MCF 10A (cell line): Measurements from ENCODE around the gene SCUBE1. TPM values are rescaled to one million over a fixed set of nuclear protein-coding genes. Genes with fewer than 3 reads are reported as not detected.

Experiments used
- BruUV-seq: library from RNA; stranded (reverse); fragments of 400-500 nt; replicated peaks from 2 replicates; lab custom pipeline; 2021; lab: Mats Ljungman, UMichigan
- CTCF ChIA-PET: fragments of 300-600 bp; sonication (Branson Sonifier 250); formaldehyde crosslinking; extraction: SDS; loops from one replicate; lab custom pipeline; 2021; ENCODE audit warnings: antibody characterized with exemption, inconsistent platforms; lab: Yijun Ruan, JAX
- POLR2A ChIA-PET: fragments of 300-600, 350-650 bp; sonication (Branson Sonifier 250); formaldehyde crosslinking; extraction: SDS; loops from one replicate; lab custom pipeline; 2020; ENCODE audit warnings: antibody characterized with exemption, inconsistent platforms; lab: Yijun Ruan, JAX
- DNase-seq: peaks from one replicate; pipeline ENCODE4 v3.0.0-alpha.2; 2018; ENCODE audit not compliant: unreplicated experiment
- H3K27ac Mint-ChIP-seq: one replicate; pipeline ENCODE4 v1.8.0; 2022; ENCODE audit warnings: mild to moderate bottlenecking, low read depth, mixed read lengths; ENCODE audit not compliant: unreplicated experiment
- H3K27me3 Mint-ChIP-seq: one replicate; pipeline ENCODE4 v1.8.0; 2022; ENCODE audit warnings: mixed read lengths; ENCODE audit not compliant: insufficient read depth, unreplicated experiment
- H3K36me3 Mint-ChIP-seq: one replicate; pipeline ENCODE4 v1.8.0; 2022; ENCODE audit warnings: mild to moderate bottlenecking, moderate library complexity, mixed read lengths; ENCODE audit not compliant: insufficient read depth, unreplicated experiment
- H3K4me1 Mint-ChIP-seq: one replicate; pipeline ENCODE4 v1.8.0; 2022; ENCODE audit warnings: mixed read lengths; ENCODE audit not compliant: insufficient read depth, unreplicated experiment
- H3K4me3 Mint-ChIP-seq: one replicate; pipeline ENCODE4 v1.8.0; 2022; ENCODE audit warnings: mild to moderate bottlenecking, moderate library complexity, mixed read lengths; ENCODE audit not compliant: unreplicated experiment
- H3K9me3 Mint-ChIP-seq: one replicate; pipeline ENCODE4 v1.8.0; 2022; ENCODE audit warnings: mixed read lengths; ENCODE audit not compliant: unreplicated experiment
- intact Hi-C: fragments of 100-400 bp; cut with micrococcal nuclease; formaldehyde crosslinking; loops from 2 replicates; pipeline ENCODE4 v1.14.1; 2022
- total RNA-seq: library from RNA; stranded (reverse); gene quantifications from 2 replicates; pipeline ENCODE4 v1.2.3, GENCODE V29; 2022
- TF ChIP-seq, protein P1 (sequence below): fragments of 200-600 bp; IDR thresholded peaks from one replicate; pipeline ENCODE4 v1.8.0; 2022; ENCODE audit warnings: antibody characterized with exemption, mild to moderate bottlenecking; ENCODE audit not compliant: unreplicated experiment

SCUBE1 gene
- total RNA-seq, 1 experiment from 2014 or later = not detected

- Mint-ChIP-seq H3K4me3 (no peak overlapping the region), H3K36me3 (no peaks in the 10 kb centered on the region), H3K27ac (no peak overlapping the region), H3K9me3 (no peaks in the 10 kb centered on the region), H3K4me1 (peaks cover 9% of the 10 kb centered on the region), H3K27me3 (peaks cover 51% of the 10 kb centered on the region)
- ChIA-PET CTCF (interaction anchor here (1.2 to 1.5 kb wide), 2 partner anchors 29 to 47 kb away, joined by 3 read pairs; no protein-coding TSS in a partner anchor), POLR2A (no interaction called here)
- no peak for DNase-seq
- intact Hi-C loops = no loop called here
- BruUV-seq = no TSS peak
- TF ChIP-seq, protein P1, sequence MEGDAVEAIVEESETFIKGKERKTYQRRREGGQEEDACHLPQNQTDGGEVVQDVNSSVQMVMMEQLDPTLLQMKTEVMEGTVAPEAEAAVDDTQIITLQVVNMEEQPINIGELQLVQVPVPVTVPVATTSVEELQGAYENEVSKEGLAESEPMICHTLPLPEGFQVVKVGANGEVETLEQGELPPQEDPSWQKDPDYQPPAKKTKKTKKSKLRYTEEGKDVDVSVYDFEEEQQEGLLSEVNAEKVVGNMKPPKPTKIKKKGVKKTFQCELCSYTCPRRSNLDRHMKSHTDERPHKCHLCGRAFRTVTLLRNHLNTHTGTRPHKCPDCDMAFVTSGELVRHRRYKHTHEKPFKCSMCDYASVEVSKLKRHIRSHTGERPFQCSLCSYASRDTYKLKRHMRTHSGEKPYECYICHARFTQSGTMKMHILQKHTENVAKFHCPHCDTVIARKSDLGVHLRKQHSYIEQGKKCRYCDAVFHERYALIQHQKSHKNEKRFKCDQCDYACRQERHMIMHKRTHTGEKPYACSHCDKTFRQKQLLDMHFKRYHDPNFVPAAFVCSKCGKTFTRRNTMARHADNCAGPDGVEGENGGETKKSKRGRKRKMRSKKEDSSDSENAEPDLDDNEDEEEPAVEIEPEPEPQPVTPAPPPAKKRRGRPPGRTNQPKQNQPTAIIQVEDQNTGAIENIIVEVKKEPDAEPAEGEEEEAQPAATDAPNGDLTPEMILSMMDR = no peak
Measured at GRCh38 chr22:43302531-43303041, 40.6 kb downstream of the SCUBE1 start.

GRCh38 chr22:43301866-43302265 lies 41.3 kb downstream of the SCUBE1 start:
- Mint-ChIP-seq H3K4me1 (peaks cover 9% of the 10 kb centered on the region), H3K27me3 (peaks cover 51% of the 10 kb centered on the region), H3K4me3 (no peak overlapping the region), H3K27ac (no peak overlapping the region), H3K9me3 (no peaks in the 10 kb centered on the region), H3K36me3 (no peaks in the 10 kb centered on the region)
- TF ChIP-seq, protein P1 = no peak
- no TSS peak for BruUV-seq
- ChIA-PET POLR2A (no interaction called here), CTCF (interaction anchor here (1.5 kb wide), 1 partner anchor 47 kb away, joined by 3 read pairs; no protein-coding TSS in a partner anchor)
- intact Hi-C loops = no loop called here
- DNase-seq = no peak

- no peak for DNase-seq
- H3K36me3 Mint-ChIP-seq = no peaks in the 10 kb centered on the region
- TF ChIP-seq, protein P1 = no peak
- H3K4me3 Mint-ChIP-seq = no peak overlapping the region
- H3K27me3 Mint-ChIP-seq = peaks cover 51% of the 10 kb centered on the region
- H3K27ac Mint-ChIP-seq = no peak overlapping the region
- CTCF ChIA-PET = interaction anchor here (0.5 kb wide), 1 partner anchor 670 kb away, joined by 3 read pairs; no protein-coding TSS in a partner anchor
- POLR2A ChIA-PET = no interaction called here
- no TSS peak for BruUV-seq
- intact Hi-C loops = no loop called here
- peaks cover 9% of the 10 kb centered on the region for H3K4me1 Mint-ChIP-seq
- H3K9me3 Mint-ChIP-seq = no peaks in the 10 kb centered on the region
Measured at GRCh38 chr22:43300891-43301676, 42.1 kb downstream of the SCUBE1 start.

GRCh38 chr22:43299736-43300135 lies 43.4 kb downstream of the SCUBE1 start:
- H3K4me1 Mint-ChIP-seq = peaks cover 9% of the 10 kb centered on the region
- no peak overlapping the region for H3K4me3 Mint-ChIP-seq
- BruUV-seq = no TSS peak
- ChIA-PET POLR2A (no interaction called here), CTCF (interaction anchor here (1.0 kb wide), 1 partner anchor 27 kb away, joined by 3 read pairs; no protein-coding TSS in a partner anchor)
- no peaks in the 10 kb centered on the region for H3K36me3 Mint-ChIP-seq
- H3K9me3 Mint-ChIP-seq = no peaks in the 10 kb centered on the region
- no peak for DNase-seq
- intact Hi-C loops = no loop called here
- no peak overlapping the region for H3K27ac Mint-ChIP-seq
- H3K27me3 Mint-ChIP-seq = peaks cover 51% of the 10 kb centered on the region
- TF ChIP-seq, protein P1 = no peak
